Activated T-cell treated with anti-CD3 and anti-CD28 coated beads for 4 hours (primary cell): ENCODE measurements around the gene P2RY14.

Experiments
- DNase-seq: peaks from one replicate; pipeline ENCODE4 v3.0.0-alpha.2; 2020

P2RY14 gene

GRCh38 chr3:151300539-151300938 lies 22.2 kb upstream of the P2RY14 start:
- DNase-seq, result no peak

DNA sequence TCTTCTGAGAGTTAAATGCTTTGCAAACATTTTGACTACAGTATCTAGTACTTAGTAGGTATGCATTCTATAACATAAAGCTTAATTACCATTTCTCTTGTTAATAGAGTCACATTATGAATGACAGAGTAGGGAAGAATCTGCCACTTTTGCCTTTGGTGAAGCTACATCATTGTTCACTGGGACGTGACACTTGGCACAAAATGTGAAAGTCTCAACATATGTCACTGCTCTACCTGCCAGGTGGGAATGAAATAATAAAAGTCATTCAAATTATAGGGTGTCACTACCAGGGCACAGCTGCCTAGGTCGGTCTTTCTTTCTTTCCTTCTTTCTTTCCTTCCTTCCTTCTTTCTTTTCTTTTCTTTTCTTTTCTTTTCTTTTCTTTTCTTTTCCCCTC lies 20.7 kb upstream of the P2RY14 start:
- no peak for DNase-seq

DNA sequence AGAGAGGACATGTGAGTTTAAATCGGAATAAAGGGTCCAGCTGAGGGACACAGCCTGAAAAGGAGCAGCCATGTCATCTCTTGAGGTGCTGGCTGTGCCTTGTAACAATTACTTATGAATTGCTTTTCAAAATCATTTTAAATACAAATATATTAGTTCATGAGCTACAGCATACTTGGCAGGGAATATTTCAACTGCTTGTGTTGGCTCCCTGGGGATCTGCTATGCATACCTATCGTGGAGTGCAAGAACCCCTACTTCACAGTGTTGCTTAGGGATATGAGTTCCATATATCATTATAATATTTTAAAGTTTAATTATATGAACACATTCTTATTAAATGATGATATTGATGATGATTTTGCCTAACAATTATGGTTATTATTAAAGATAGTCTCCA lies 19.1 kb upstream of the P2RY14 start:
- no peak for DNase-seq

DNA sequence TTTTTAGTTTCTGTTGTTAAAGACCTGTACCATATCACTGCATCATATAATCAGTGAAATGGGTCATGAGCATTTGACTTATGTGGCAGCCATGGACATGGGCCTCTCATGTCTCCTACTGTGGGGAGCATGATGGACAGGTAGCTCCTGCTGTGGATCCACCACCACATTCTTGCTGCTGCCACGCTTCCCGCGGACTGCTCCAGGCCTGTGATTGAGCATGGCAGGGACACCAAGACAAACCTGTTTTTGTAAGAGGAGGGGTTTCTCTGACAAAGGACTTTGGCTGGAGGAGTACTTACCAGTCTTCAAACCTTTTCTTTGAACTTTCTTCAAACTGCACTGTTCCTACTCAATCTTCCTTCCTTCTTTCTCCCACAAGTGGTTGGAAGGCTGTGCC lies 17.9 kb upstream of the P2RY14 start:
- DNase-seq, result no peak

DNA sequence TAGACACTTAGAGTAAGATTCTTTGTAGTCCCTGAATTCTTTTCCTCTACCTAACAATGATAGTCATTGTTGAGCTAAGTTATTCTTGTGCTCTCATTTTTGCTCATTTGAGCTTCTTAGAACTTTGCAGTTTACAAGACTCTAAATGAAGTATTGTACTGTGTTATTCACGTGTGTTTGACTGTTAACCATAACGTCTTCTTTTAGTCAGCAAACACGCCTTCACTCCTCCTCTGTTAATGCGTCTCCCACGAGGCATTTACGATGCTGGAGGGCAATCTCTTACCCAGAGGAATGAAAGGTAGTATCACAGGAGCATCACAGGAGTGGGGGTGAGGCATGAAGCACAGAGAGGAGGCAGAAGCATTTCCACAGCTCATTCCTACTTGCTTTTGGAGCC lies 14.8 kb upstream of the P2RY14 start:
- DNase-seq, result no peak

DNA sequence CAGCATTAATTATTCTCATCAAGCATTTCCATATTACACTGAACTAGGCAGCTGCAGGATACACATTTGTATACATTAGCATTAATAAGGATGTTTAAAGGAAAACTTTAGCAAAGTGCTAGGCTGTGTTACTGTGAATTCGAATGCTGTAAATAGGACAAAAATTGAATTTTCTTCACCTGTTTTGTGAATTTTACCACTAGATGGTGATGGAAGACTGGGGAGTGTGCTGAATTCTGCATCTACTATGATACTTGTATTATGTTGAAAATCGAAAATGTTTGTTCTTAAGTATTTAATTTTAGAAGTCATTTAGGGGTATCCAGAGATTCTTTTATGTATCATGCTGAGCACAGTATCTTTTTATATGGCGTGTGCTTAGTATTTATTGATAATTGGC lies 12.3 kb upstream of the P2RY14 start:
- no peak for DNase-seq

GRCh38 chr3:151289445-151289844 lies 11.1 kb upstream of the P2RY14 start:
- DNase-seq, result no peak

DNA sequence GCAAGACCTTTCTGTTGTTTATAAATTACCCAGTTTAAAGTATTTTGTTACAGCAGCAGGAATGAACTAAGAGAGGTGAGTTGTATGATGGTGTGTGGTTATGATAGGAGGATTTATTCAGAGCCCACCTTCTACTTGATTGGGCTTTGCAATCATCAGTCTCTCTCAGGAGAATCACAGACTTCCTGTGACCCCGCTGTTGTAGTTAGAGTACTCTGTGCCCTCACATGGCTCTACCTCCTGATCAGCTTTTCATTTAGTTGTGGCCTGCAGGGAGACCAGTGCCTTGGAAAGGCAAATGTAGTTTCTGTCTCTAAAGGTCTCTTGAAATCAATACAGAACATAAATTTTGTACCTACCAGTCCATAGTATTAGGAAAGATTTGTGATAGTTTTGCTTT lies 7.6 kb upstream of the P2RY14 start:
- DNase-seq, result no peak

DNA sequence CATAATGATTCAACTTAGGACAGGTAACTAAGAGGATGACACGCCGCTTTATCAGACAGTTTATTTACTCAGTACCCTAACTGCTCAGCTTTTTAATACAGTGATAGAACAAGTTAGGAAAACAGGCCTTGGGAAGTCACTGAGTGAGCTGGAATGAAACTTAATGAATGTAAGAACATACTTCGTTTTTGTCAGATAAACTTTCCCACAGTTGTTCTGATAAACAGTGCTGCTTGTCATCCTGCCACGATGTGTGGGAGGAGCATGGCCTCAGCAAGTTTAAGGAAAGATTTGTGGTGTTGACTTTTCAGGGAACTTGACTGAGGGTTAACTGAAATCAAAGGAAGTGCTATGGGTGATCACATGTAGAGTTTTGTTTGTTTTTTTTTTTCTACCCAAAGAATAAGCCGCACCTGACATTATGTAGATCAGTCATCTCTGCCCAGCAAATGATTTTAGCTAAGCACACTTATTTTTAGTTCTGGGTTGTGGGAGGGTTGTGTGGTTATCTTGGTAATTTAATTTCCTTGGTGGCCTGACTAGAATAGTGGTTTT lies 5.6 kb upstream of the P2RY14 start:
- no peak for DNase-seq

DNA sequence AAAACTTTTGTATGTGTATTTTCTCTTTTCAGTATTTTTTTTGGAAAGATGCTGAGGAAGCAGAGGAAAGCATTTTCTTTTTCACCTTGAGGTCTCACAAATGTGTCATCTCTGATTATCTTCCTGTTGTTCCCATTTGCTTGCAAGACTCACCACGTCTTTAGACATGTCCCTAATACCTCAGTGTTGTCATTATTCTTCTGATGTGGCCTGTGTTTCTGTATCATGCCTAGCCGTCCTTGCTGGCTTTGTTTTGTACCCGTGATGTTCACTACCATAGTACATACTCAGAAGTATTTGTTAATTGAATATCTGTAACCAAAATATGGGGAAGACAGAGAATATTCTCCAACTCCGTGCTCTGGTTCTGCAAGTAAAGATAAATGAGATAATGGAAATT lies 5.0 kb upstream of the P2RY14 start:
- no peak for DNase-seq

DNA sequence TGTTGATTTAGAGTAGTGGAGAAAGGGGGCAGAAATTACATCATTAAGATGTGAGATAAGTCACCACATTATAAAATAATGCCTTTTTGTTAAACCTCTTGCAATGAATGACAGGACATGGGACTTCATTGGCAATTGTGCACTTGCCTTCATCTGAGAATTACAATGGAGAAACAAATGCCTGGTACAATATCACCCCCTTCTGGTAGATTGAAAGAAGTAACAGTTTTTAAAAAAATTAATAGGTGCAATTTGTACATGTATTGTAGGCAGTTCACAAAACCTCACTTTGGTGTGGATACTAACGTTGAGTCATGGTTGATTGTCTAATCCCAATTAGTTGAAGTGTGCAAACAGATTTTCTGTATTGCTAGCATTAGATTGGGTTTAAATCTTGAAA lies 4.6 kb upstream of the P2RY14 start:
- DNase-seq, result no peak

DNA sequence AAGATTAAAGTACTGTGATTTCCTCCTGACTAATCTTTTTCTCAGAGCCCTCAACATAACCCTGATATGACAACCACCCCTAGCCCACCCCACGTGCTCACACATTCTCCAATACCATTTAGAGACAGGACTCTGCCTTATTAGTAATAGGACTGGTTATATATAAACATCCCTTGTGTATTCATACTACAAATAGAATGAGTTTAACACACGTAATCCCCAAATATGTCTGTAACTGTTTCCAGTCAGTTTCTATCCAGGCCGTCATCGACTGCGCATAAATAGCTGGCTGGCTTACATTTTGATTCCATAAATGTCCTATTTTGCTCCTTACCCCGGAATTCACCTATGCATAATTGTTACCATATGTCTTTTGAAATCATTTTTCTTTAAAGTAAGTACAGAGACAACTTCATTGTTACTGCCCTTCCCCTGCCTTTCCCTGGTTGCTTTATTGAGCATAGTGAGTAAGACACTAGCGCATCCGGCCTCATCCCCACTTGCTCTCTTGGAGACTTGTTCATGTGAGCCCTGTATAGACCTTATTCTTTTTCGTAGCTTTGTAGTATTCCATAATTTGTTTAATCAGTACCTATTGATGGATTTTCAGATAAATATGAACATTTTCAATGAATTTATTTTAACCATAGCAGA lies 3.5 kb upstream of the P2RY14 start:
- no peak for DNase-seq

GRCh38 chr3:151276687-151277042 lies 1.7 kb downstream of the P2RY14 start:
- no peak for DNase-seq

- DNase-seq, result no peak
Measured at GRCh38 chr3:151276038-151276686, 2.2 kb downstream of the P2RY14 start.

- no peak for DNase-seq
Measured at GRCh38 chr3:151275091-151275490, 3.3 kb downstream of the P2RY14 start.

GRCh38 chr3:151269631-151270030 lies 8.7 kb downstream of the P2RY14 start:
- no peak for DNase-seq

GRCh38 chr3:151268267-151269235 lies 9.8 kb downstream of the P2RY14 start:
- DNase-seq, result no peak

DNA sequence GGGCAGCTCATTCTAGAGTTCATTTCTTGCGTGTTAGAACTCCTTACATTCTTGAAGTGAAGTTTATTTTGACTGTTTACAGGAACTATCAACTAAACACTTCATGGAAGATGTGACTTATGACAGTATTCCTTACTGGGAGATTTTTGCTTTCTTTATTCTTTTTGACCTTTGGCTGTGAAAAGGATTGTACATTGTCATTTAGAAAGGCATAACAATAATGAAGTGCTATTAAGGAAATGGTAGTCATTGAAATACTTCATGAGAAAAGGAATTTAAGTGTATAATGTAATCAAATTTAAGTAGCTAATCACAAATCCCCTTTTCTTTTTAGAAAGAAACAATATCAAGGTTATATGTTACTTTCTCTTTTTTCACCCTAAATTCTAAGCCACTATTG lies 11.3 kb downstream of the P2RY14 start:
- no peak for DNase-seq

GRCh38 chr3:151265866-151266265 lies 12.5 kb downstream of the P2RY14 start:
- DNase-seq, result no peak

GRCh38 chr3:151265166-151265565 lies 13.2 kb downstream of the P2RY14 start:
- DNase-seq, result no peak

GRCh38 chr3:151264605-151265004 lies 13.7 kb downstream of the P2RY14 start:
- DNase-seq, result no peak

DNA sequence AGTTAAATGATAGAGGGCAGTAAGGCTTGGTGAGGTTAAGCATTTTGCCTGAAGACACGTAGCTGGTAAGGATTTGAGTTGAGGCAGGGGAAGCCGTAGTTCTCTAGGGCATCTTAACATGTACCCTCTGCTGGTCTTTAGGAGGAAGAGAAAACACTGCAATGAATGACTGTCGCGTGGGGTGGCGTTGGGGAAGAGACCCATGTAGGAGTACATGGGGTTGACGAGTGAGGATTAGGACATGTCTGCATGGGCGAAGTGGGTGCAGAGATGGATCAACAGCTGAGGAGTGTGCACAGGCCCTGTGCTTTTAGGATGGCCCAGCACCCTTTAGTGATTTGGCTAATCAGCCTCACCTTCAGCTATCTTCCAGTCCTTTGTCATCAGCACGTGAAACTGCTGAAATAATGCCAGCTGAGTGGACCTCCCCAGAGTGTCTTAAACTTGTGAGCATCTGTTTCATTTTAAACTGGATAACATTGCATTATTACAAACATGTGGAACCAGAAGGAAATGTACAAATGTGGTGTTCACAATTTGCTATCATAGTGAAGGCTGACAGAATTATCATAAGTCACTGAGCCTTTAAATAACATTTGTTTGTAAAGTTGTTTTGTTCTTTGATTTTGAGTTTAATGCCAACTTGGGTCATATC lies 15.3 kb downstream of the P2RY14 start:
- no peak for DNase-seq

- DNase-seq, result no peak
Measured at GRCh38 chr3:151259664-151260063, 18.7 kb downstream of the P2RY14 start.
